Measurements from ENCODE around the gene CDCA3. TPM values are rescaled to one million over a fixed set of nuclear protein-coding genes. Genes with fewer than 3 reads are reported as not detected.

CDCA3 gene
- total and polyA plus RNA-seq, 2 of the 13 experiments (the other 11 are each of a cell fraction or from before 2014, with no cell fraction given) = 32.7 to 56.5 TPM

DNA sequence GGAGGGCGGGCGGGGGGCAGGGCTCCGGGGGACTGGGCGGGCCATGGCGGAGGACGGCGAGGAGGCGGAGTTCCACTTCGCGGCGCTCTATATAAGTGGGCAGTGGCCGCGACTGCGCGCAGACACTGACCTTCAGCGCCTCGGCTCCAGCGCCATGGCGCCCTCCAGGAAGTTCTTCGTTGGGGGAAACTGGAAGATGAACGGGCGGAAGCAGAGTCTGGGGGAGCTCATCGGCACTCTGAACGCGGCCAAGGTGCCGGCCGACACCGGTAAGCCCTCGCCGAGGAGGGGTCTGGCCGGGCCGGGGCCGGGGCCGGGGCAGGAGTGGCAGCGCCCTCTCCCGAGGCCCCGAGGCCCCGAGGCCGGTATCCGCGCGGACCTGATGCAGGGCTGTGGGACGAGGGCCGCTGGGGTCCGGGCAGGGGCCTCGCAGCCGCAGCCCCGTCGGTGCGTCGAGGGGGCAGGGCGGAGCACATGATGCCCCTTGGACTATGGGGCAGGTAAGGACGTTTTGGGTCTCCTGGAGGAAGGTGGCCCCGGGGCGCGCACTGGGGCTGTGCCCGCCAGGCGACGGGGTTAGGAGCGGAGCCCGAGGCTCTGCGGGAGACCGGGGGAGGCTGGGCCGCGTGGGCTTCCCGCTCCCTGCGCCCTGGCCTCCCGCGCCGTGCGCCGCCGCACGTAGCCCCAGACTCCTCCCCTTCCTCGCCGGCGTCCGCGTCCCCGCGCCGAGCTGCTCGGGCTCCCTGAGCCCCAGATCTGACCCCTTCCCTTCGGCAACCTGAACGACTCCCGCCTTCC is 16.5 kb upstream of the CDCA3 start, which contains the start of gene TPI1 (continued):
- TF ChIP-seq AKAP8 (CRISPR knock-in tag; IDR thresholded peaks at IDR 0.05) (peak; percentile 94; the same call in 1 of the 2 replicates), ZNF564 (CRISPR knock-in tag; IDR thresholded peaks at IDR 0.05) (0 out of 2 replicates have a peak, but pooled peaks have one; percentile 48), MIXL1 (CRISPR knock-in tag; IDR thresholded peaks at IDR 0.05) (0 out of 2 replicates have a peak, but pooled peaks have one; percentile 21), ZSCAN31 (CRISPR knock-in tag; IDR thresholded peaks at IDR 0.05; ENCODE audit: low read depth) (no peak; the same call in 1 of the 2 replicates), POGZ (CRISPR knock-in tag; IDR thresholded peaks at IDR 0.05) (no peak), FOXA1 (IDR thresholded peaks at IDR 0.05) (no peak), FOXA1 (CRISPR knock-in tag; IDR thresholded peaks at IDR 0.05) (no peak), ZNF576 (CRISPR knock-in tag; IDR thresholded peaks at IDR 0.05) (no peak), ZNF343 (CRISPR knock-in tag; IDR thresholded peaks at IDR 0.05) (peak; percentile 55; the same call in 1 of the 2 replicates), ZNF24 (IDR thresholded peaks at IDR 0.05) (no peak), ZNF83 (CRISPR knock-in tag; IDR thresholded peaks at IDR 0.05; ENCODE audit: borderline replicate concordance) (0 out of 2 replicates have a peak, but pooled peaks have one; percentile 74), GLI4 (CRISPR knock-in tag; IDR thresholded peaks at IDR 0.05; ENCODE audit: borderline replicate concordance) (0 out of 2 replicates have a peak, but pooled peaks have one; percentile 69), KMT2B (CRISPR knock-in tag; IDR thresholded peaks at IDR 0.05) (peak; percentile 50; the same call in 1 of the 2 replicates), RFX3 (CRISPR knock-in tag; IDR thresholded peaks at IDR 0.05) (no peak), YEATS2 (CRISPR knock-in tag; IDR thresholded peaks at IDR 0.05; ENCODE audit: borderline replicate concordance) (no peak), NRL (CRISPR knock-in tag; IDR thresholded peaks at IDR 0.05; ENCODE audit: borderline replicate concordance) (no peak), GFI1 (CRISPR knock-in tag; IDR thresholded peaks at IDR 0.05; ENCODE audit: borderline replicate concordance) (0 out of 2 replicates have a peak, but pooled peaks have one; percentile 26), ATF5 (CRISPR knock-in tag; IDR thresholded peaks at IDR 0.05; ENCODE audit: low read depth) (no peak; the same call in 1 of the 2 replicates), ISX (CRISPR knock-in tag; conservative IDR thresholded peaks at IDR 0.05) (no peak), EEA1 (CRISPR knock-in tag; IDR thresholded peaks at IDR 0.05; ENCODE audit: borderline replicate concordance) (no peak), ZNF570 (CRISPR knock-in tag; IDR thresholded peaks at IDR 0.05; ENCODE audit: borderline replicate concordance) (no peak), HMGA1 (CRISPR knock-in tag; conservative IDR thresholded peaks at IDR 0.05) (no peak), ZFY (CRISPR knock-in tag; IDR thresholded peaks at IDR 0.05) (peak; percentile 72), ATF1 (CRISPR knock-in tag; IDR thresholded peaks at IDR 0.05) (no peak), MLLT10 (CRISPR knock-in tag; IDR thresholded peaks at IDR 0.05) (no peak), ZNF670 (CRISPR knock-in tag; IDR thresholded peaks at IDR 0.05; ENCODE audit: borderline replicate concordance) (no peak)
- TF ChIP-seq, protein P1, sequence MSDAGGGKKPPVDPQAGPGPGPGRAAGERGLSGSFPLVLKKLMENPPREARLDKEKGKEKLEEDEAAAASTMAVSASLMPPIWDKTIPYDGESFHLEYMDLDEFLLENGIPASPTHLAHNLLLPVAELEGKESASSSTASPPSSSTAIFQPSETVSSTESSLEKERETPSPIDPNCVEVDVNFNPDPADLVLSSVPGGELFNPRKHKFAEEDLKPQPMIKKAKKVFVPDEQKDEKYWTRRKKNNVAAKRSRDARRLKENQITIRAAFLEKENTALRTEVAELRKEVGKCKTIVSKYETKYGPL (CRISPR knock-in tag; IDR thresholded peaks at IDR 0.05) = 0 out of 2 replicates have a peak, but pooled peaks have one; percentile 62
- TF ChIP-seq, protein P2, sequence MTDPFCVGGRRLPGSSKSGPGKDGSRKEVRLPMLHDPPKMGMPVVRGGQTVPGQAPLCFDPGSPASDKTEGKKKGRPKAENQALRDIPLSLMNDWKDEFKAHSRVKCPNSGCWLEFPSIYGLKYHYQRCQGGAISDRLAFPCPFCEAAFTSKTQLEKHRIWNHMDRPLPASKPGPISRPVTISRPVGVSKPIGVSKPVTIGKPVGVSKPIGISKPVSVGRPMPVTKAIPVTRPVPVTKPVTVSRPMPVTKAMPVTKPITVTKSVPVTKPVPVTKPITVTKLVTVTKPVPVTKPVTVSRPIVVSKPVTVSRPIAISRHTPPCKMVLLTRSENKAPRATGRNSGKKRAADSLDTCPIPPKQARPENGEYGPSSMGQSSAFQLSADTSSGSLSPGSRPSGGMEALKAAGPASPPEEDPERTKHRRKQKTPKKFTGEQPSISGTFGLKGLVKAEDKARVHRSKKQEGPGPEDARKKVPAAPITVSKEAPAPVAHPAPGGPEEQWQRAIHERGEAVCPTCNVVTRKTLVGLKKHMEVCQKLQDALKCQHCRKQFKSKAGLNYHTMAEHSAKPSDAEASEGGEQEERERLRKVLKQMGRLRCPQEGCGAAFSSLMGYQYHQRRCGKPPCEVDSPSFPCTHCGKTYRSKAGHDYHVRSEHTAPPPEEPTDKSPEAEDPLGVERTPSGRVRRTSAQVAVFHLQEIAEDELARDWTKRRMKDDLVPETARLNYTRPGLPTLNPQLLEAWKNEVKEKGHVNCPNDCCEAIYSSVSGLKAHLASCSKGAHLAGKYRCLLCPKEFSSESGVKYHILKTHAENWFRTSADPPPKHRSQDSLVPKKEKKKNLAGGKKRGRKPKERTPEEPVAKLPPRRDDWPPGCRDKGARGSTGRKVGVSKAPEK (CRISPR knock-in tag; IDR thresholded peaks at IDR 0.05; ENCODE audit: borderline replicate concordance) = no peak

Data from HepG2 (cell line).